ENCODE data around the gene AFF3. TPM values are rescaled to one million over a fixed set of nuclear protein-coding genes. Genes with fewer than 3 reads are reported as not detected.

The AFF3 gene
- total and polyA plus RNA-seq, 2 of the 8 experiments (the other 6 are each of a cell fraction or from before 2014, with no cell fraction given) = 0.27 to 3.0 TPM

DNA sequence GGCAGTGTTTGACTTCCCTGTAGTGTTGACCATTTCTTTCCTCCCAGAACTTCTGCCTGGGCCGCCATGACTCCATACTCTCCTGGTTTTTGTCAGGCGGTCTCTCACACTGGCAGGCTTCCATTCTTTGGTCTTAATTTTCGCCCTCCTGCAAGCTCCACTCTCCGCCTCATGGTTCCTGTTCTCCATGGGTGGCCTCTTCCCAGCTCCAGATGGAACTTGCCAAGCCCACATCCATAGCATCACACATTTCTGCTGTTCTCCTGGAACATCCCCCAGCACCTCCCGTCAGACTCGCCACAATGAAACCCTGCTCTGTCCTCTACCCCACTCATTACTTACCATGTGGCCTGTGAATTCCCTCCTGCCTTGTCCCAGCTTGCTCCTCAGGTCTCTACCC lies 896 bp upstream of the AFF3 start (continued):
- TF ChIP-seq, protein P1, sequence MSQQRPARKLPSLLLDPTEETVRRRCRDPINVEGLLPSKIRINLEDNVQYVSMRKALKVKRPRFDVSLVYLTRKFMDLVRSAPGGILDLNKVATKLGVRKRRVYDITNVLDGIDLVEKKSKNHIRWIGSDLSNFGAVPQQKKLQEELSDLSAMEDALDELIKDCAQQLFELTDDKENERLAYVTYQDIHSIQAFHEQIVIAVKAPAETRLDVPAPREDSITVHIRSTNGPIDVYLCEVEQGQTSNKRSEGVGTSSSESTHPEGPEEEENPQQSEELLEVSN (IDR thresholded peaks at IDR 0.05) = no peak
- TF ChIP-seq POLR2AphosphoS5 (IDR thresholded peaks at IDR 0.05; ENCODE audit: low read depth, low read length) (no peak), PHF8 (conservative IDR thresholded peaks at IDR 0.05; ENCODE audit: low read depth, low read length) (no peak), POU5F1 (IDR thresholded peaks at IDR 0.05; ENCODE audit: low read depth, low read length) (no peak), EZH2 (IDR thresholded peaks at IDR 0.05; ENCODE audit: low read depth, low read length, severe bottlenecking) (no peak)
